Medulla oblongata (tissue), 1 donor: Measurements from ENCODE around the gene AXIN1.

ENCODE experiments used
- DNase-seq: peaks from one replicate; pipeline ENCODE4 v3.0.0-alpha.2; 2015; ENCODE audit errors: extremely low spot score

Gene AXIN1, protein sequence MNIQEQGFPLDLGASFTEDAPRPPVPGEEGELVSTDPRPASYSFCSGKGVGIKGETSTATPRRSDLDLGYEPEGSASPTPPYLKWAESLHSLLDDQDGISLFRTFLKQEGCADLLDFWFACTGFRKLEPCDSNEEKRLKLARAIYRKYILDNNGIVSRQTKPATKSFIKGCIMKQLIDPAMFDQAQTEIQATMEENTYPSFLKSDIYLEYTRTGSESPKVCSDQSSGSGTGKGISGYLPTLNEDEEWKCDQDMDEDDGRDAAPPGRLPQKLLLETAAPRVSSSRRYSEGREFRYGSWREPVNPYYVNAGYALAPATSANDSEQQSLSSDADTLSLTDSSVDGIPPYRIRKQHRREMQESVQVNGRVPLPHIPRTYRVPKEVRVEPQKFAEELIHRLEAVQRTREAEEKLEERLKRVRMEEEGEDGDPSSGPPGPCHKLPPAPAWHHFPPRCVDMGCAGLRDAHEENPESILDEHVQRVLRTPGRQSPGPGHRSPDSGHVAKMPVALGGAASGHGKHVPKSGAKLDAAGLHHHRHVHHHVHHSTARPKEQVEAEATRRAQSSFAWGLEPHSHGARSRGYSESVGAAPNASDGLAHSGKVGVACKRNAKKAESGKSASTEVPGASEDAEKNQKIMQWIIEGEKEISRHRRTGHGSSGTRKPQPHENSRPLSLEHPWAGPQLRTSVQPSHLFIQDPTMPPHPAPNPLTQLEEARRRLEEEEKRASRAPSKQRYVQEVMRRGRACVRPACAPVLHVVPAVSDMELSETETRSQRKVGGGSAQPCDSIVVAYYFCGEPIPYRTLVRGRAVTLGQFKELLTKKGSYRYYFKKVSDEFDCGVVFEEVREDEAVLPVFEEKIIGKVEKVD

DNA sequence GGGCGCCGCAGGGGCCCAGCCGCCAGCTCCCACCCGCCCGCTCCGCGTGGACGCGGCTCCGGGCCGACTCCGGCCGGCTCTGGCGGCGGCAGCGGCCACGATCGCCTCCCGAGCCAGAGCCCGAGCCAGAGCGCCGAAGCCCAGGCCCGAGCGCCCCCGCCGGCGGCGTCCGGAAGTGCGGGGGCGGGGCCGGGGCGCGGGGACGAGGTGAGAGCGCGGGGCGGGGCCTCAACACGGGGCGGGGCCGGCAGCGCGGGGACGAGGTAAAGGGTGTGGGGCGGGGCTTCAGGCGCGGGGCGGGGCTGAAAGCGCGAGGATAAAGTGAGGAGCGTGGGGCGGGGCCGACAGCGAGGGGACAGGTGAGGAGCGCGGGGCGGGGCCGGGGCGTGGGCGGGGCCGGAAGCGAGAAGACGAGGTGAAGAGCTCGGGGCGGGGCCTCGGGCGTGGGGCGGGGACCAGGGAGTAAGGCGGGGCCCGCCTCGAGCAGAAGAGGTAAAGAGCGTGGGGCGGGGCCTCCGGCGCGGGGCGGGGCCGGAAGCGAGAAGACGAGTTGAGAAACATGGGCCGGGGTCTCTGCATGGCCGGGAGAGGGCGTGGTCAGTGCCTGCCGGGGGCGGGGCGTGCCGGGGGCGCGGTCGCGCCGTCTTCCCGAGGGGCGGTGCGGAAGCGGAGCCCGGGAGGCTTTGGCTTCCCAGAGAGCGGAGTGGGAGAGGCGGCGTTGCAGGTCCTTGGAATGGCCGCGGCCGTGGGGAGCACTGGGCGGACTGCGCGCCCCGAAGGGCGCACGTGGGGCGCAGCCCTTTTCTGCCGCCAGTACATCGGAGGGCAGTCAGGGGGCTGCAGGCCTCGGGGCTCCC is at the start of gene AXIN1:
AXIN1 (minus strand) TSS at position 177 of the 857 bp plus-strand sequence. CDS start 5,698 bp downstream, outside the sequence.
- peak; percentile 90 for DNase-seq

- peak; percentile 93 for DNase-seq
These were observed 49.2 kb upstream of the AXIN1 start, which contains the start of gene DECR2 for GRCh38 chr16:401468-402348. Gene DECR2, plus strand, starts transcription at chr16:401885. Its CDS starts 79 bp downstream, at chr16:401964.

DNA sequence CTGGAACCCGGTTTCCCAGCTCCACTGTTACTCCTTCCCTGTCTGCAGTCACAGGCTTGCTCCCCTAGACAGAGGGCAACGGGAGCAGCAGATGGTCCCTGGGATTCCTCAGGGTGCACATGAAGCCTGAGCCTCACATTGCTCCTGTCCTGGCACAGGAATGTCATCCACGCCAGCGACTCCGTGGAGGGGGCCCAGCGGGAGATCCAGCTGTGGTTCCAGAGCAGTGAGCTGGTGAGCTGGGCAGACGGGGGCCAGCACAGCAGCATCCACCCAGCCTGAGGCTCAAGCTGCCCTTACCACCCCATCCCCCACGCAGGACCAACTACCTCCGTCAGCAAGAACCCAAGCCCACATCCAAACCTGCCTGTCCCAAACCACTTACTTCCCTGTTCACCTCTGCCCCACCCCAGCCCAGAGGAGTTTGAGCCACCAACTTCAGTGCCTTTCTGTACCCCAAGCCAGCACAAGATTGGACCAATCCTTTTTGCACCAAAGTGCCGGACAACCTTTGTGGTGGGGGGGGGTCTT is 47.6 kb upstream of the AXIN1 start:
- no peak for DNase-seq

DNA sequence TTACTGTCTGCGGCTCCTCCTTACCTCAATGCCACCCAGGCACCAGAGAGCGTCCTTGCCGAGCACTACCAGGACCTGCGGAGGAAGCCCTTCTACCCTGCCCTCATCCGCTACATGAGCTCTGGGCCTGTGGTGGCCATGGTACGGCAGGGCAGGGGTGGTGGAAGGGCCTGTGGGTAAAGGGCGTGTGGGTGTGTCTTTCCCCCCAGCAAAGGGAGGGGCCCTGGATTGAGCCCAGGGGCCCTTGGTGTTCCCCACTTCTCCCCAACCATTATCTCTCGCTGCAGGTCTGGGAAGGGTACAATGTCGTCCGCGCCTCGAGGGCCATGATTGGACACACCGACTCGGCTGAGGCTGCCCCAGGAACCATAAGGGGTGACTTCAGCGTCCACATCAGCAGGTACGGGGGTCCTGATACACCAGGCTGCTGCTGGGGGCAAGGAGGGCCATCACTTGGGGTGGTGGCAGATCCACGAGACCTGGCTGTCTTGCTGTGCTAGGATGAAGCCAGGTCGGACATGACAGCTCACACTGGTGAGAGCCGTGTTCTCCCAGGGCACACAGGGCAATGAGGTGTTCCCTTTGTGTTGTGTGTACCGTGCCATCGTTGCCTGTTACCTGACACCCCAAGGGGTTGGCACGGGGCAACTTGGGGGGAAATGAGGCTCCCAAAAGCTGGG is 47.0 kb upstream of the AXIN1 start:
- DNase-seq: no peak

GRCh38 chr16:398561-399339 is 46.2 kb upstream of the AXIN1 start:
- DNase-seq: no peak

- peak; percentile 53 for DNase-seq
These were observed 45.3 kb upstream of the AXIN1 start for GRCh38 chr16:397736-398332.

DNA sequence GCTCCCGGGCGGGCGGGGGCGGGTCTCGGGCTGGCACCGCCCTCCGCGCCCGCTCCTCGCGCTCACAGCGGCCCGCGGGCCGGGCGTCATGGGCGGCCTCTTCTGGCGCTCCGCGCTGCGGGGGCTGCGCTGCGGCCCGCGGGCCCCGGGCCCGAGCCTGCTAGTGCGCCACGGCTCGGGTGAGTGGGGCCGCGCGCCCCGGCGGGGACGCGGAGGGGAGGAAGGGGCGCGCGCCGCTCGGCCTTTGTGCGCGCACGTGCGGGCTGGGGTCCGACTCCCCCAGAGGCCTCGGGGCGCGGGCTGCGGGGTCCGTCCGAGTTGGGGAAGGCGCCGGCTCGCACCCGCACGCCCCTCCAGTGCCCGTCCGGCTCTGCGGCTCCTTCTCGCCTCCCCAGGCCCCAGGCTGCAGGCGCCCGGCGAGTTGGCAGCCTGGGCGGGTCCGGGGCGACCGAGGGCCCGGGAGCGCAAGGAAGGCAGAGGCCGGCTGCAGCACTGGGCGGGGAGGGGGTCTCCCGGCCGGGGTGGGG is 44.7 kb upstream of the AXIN1 start, which contains the start of gene NME4:
NME4 (plus strand) TSS at position 65 of the 527 bp plus-strand sequence; CDS start at position 89, 24 bp downstream.
- DNase-seq: no peak

DNA sequence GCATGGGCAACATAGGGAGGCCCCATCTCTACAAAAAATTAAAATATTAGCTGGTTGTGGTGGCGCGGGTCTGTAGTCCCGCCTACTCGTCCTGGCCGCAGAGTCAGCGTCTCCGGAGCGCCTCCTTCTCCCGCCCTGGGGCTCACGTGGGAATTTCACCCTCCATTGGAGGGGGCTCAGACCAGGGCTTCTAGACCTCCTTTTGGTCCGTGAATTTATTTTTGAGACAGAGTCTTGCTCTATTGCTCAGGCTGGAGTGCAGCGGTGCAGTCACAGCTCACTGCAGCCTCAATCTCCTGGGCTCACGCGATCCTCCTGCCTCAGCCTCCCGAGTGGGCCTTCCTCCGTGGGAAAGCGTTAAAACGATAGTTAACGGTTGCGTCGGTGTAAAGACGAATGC is 44.1 kb upstream of the AXIN1 start:
- peak; percentile 63 for DNase-seq

DNA sequence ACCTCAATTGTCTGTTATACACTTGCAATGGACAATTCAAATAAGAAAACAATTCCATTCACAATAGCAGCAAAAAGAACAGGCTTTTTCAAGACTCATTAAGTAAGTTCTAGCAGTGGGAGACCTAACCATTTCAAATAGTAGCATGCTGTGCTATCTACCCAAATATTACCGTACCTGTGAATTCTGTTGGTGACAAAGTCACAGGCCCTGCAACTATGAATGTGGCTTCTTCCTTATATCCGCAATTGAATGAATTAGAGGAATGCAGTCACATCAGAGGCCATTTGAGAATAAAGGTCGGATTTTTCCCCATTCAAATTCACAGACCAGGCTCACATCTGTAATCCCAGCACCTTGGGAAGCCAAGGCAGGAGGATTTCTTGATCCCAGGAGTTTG is 43.7 kb upstream of the AXIN1 start:
- DNase-seq: peak; percentile 71

- DNase-seq: no peak
These were observed 40.0 kb upstream of the AXIN1 start for GRCh38 chr16:392450-393030.

DNA sequence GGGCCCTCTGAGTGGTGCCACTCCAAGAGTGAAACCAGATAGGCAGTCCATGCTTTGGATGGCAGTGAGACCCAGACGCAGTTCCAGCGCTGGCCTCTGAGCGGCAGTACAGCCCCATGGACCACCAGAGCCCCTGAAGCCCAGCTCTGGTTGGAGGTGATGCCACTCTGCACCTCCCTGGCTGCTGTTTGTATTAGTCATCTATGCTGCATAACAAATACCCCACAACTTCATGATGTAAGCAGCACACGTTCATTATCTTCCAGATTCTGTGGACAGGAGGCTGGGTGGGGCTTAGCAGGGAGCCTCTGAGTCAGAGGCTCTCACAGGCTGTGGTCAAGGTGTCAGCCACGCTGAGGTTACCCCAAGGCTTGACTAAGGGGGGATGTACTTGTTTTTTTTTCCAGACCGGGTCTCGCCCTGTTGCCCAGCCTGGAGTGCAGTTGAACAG is 39.4 kb upstream of the AXIN1 start:
- peak; percentile 53 for DNase-seq

GRCh38 chr16:389352-389751 is 36.8 kb upstream of the AXIN1 start:
- DNase-seq: no peak

DNA sequence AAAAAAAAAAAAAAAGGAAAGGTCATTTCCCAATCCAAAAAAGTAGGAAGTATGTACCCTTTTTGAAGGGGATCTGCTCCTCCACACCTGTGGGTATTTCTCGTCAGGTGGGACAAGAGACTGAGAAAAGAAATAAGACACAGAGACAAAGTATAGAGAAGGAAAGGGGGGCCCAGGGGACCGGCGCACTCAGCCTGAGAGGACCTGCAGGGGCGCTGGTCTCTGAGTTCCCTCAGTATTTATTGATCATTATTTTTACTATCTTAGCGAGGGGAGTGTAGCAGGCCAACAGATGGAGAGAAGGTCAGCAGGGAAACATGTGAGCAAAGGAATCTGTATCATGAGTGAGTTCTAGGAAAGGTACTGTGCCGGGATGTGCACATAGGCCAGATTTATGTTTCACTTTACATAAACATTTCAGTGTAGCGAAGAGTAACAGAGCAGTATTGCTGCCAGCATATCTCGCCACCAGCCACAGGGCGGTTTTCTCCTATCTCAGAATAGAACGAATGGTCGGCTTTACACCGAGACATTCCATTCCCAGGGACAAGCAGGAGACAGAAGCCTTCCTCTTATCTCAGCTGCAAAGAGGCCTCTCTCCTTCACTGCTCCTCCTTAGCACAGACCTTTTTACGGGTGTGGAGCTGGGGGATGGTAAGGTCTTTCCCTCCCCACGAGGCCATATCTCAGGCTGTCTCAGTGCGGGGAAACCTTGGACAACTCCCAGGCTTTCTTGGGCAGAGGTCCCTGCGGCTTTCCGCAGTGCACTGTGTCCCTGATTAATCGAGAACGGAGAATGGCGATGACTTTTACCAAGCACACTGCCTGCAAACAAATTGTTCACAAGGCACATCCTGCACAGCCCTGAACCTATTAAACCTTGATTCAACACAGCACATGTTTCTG is 35.5 kb upstream of the AXIN1 start:
- DNase-seq: peak; percentile 33

DNA sequence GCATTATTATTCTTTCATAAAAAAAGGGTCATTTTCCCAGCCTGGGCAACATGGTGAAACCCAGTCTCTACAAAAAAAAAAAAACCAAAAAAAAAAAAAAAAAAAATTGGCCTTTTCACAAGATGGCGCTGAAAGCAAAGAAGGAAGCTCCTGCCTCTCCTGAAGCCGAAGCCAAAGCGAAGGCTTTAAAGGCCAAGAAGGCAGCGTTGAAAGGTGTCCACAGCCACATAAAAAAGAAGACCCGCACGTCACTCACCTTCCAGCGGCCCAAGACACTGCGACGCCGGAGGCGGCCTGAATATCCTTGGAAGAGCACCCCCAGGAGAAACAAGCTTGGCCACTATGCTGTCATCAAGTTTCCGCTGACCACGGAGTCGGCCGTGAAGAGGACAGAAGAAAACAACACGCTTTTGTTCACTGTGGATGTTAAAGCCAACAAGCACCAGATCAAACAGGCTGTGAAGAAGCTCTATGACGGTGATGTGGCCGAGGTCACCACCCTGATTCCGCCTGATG is 34.2 kb upstream of the AXIN1 start:
- peak; percentile 86 for DNase-seq

DNA sequence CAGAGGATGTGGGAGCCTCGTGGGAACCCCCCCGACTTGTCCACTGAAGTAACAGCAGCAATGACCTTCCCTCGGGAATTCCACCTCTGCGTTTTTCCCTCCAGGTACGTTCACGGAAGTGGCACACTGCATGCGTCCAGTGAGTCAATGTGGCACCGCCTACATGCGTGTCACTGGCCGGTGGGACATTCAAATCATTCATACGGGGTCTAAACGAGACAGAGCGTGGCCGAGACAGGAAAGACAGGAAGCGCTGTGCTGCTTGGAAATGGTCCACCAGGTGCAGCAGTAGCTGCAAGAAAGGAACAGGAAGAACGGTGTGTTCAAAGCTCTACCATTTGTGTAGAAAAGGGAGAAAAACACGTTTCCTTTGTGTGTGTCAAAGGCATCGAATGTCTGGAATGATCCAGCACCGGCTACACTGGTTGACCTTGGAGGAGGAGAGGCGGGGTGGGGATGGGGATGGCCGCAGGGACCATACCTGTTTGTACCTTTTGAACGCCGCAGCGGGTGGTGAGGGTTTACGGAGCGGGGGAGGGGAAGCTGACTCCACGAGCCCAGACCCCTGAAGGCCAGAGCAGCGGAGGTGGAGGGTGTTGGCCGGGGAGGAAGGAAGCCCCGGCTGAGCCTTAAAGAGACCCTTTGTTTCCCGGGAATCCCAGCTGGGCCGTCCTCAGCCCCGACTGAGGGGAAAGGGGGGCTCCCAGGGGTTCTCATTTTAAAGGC is 31.0 kb upstream of the AXIN1 start:
- no peak for DNase-seq
